ENCODE measurements around the gene CBX2.

DNA sequence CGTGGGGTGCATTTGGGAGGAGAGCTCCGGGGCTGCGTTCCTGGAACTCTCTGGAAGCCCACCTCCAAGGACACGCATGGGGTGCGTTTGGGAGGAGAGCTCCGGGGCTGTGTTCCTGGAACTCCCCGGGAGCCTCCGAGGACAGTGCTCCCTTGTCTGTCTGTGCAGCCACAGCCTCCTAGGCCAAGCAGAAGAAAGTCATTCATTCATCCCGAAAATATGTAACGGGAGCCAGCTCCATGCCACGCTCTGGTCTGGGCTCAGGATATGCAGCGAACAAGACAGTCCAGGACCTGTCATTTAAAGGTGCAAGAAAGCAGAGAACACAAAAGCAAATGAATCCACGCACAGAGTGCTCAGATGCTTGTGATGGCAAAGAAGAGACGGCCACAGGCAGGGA is 39.3 kb upstream of the CBX2 start:
- TF ChIP-seq POLR2AphosphoS5 (IDR thresholded peaks at IDR 0.05; ENCODE audit: low read depth, low read length) (no peak), SIN3A (IDR thresholded peaks at IDR 0.05; ENCODE audit: borderline replicate concordance, insufficient read depth, low read length) (no peak), TAF1 (IDR thresholded peaks at IDR 0.05; ENCODE audit: borderline replicate concordance, insufficient read depth, low read length) (no peak), FOXP2 (optimal IDR thresholded peaks at IDR 0.05; ENCODE audit: borderline replicate concordance, extremely low read depth, extremely low read length, insufficient read depth) (no peak)
- TF ChIP-seq, protein P1, sequence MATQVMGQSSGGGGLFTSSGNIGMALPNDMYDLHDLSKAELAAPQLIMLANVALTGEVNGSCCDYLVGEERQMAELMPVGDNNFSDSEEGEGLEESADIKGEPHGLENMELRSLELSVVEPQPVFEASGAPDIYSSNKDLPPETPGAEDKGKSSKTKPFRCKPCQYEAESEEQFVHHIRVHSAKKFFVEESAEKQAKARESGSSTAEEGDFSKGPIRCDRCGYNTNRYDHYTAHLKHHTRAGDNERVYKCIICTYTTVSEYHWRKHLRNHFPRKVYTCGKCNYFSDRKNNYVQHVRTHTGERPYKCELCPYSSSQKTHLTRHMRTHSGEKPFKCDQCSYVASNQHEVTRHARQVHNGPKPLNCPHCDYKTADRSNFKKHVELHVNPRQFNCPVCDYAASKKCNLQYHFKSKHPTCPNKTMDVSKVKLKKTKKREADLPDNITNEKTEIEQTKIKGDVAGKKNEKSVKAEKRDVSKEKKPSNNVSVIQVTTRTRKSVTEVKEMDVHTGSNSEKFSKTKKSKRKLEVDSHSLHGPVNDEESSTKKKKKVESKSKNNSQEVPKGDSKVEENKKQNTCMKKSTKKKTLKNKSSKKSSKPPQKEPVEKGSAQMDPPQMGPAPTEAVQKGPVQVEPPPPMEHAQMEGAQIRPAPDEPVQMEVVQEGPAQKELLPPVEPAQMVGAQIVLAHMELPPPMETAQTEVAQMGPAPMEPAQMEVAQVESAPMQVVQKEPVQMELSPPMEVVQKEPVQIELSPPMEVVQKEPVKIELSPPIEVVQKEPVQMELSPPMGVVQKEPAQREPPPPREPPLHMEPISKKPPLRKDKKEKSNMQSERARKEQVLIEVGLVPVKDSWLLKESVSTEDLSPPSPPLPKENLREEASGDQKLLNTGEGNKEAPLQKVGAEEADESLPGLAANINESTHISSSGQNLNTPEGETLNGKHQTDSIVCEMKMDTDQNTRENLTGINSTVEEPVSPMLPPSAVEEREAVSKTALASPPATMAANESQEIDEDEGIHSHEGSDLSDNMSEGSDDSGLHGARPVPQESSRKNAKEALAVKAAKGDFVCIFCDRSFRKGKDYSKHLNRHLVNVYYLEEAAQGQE (IDR thresholded peaks at IDR 0.05; ENCODE audit: insufficient read depth in 1 of 2, low read depth in 2 of 2, low read length in 2 of 2): no peak
